NB4 (cell line): ENCODE results near the gene ARHGAP12.

Experiments
- POLR2A ChIP-seq: IDR thresholded peaks from 2 replicates; pipeline ENCODE4 v1.6.1; 2011; ENCODE audit warnings: mild to moderate bottlenecking; ENCODE audit not compliant: insufficient read length; ENCODE audit errors: extremely low read depth
- TF ChIP-seq, protein P1 (sequence below): IDR thresholded peaks from one replicate; pipeline ENCODE4 v1.5.1; 2012; ENCODE audit warnings: low read depth, low read length

DNA sequence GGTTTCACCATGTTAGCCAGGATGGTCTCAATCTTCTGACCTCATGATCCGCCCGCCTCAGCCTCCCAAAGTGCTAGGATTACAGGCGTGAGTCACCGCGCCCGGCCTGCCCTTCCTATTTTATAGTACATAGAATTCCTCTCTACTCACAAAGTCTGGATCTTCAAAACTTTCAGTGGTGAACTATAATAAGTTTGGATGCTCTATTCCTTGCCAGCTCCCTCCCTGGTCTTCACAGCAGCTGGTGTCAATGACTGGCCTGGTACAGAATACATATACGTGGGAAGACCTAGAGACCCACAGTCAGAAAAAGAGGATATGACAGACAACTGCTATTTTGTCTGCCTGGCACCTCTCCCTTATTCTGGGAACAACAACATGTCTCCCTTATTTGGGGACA is 40.8 kb downstream of the ARHGAP12 start:
- TF ChIP-seq, protein P1, sequence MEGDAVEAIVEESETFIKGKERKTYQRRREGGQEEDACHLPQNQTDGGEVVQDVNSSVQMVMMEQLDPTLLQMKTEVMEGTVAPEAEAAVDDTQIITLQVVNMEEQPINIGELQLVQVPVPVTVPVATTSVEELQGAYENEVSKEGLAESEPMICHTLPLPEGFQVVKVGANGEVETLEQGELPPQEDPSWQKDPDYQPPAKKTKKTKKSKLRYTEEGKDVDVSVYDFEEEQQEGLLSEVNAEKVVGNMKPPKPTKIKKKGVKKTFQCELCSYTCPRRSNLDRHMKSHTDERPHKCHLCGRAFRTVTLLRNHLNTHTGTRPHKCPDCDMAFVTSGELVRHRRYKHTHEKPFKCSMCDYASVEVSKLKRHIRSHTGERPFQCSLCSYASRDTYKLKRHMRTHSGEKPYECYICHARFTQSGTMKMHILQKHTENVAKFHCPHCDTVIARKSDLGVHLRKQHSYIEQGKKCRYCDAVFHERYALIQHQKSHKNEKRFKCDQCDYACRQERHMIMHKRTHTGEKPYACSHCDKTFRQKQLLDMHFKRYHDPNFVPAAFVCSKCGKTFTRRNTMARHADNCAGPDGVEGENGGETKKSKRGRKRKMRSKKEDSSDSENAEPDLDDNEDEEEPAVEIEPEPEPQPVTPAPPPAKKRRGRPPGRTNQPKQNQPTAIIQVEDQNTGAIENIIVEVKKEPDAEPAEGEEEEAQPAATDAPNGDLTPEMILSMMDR, result no peak
- no peak for TF ChIP-seq POLR2A
